ENCODE results near the gene TTC36. TPM values are rescaled to one million over a fixed set of nuclear protein-coding genes. Genes with fewer than 3 reads are reported as not detected.

The TTC36 gene
- total RNA-seq, 1 experiment from 2014 or later, result 1.6 TPM

DNA sequence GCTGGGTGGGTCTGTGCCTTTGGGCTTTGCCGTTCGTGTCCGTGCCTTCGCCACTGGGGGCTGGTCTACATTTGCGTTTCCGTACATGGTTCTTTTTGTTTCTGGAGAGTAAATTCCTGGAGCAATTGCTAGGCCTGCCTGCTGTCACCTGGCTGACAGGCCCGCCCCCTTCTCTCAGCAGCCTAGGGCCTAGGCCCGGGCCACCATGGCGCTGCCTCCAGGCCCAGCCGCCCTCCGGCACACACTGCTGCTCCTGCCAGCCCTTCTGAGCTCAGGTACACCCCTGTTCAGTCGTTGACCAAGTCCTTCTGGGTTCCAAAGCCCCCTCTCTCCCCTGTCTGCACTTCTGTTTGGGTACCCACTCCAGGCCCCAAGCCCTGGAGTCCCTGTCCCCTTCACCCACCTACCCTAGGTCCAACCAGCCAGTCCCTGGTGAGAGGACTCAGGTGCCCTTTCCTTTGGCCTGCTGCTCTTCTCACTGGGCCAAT is 4.4 kb downstream of the TTC36 start:
- Histone ChIP-seq H3K79me2 (ENCODE audit: insufficient read depth, low read length) (no peaks in the 10 kb centered on the region), H4K8ac (replicated peaks; ENCODE audit: insufficient read length, low read depth, low read length) (no peak overlapping the region), H3T11ph (ENCODE audit: low read length) (no peak overlapping the region), H2AK5ac (ENCODE audit: insufficient read length, low read length) (no peak overlapping the region), H3K14ac (ENCODE audit: insufficient read depth, low read length) (no peak overlapping the region), H3K27ac (ENCODE audit: insufficient read length, low read depth, low read length) (no peak overlapping the region), H3K18ac (ENCODE audit: insufficient read length, low read depth, low read length) (no peak overlapping the region), H4K20me1 (ENCODE audit: control insufficient read depth, insufficient read depth, insufficient read length) (no peaks in the 10 kb centered on the region), H3K4me1 (ENCODE audit: insufficient read depth, low read length) (no peaks in the 10 kb centered on the region; the same call in 1 of the 2 replicates), H3K23me2 (ENCODE audit: insufficient read length, low read depth, low read length, poor library complexity, severe bottlenecking) (peaks cover 10% of the 10 kb centered on the region), H2BK20ac (ENCODE audit: low read depth, low read length, poor library complexity, severe bottlenecking) (no peak overlapping the region), H3K9me3 (ENCODE audit: control insufficient read depth, low read depth, low read length) (no peaks in the 10 kb centered on the region), H3K27me3 (ENCODE audit: insufficient read depth, low read length) (no peaks in the 10 kb centered on the region), H3K23ac (ENCODE audit: insufficient read length, low read depth, low read length) (no peak overlapping the region), H3K79me1 (ENCODE audit: insufficient read depth, low read depth, low read length, poor library complexity, severe bottlenecking) (no peaks in the 10 kb centered on the region), H2BK12ac (ENCODE audit: insufficient read length, low read depth, low read length) (no peak overlapping the region), H3K4ac (ENCODE audit: low read depth, low read length) (no peak overlapping the region), H3K4me2 (ENCODE audit: insufficient read depth, insufficient read length, low read length) (peak overlapping the region; percentile 93), H2BK120ac (ENCODE audit: low read depth, low read length, poor library complexity, severe bottlenecking) (no peak overlapping the region), H3K56ac (ENCODE audit: insufficient read length, low read depth, low read length) (no peak overlapping the region), H3K9ac (ENCODE audit: extremely low read depth, insufficient read length, low read length) (peak overlapping the region; percentile 60), H2BK15ac (ENCODE audit: low read depth, low read length) (no peak overlapping the region), H4K5ac (ENCODE audit: insufficient read length, low read depth, low read length) (no peak overlapping the region), H2AFZ (ENCODE audit: low read length) (no peak overlapping the region), H2BK5ac (ENCODE audit: insufficient read length, low read length) (no peak overlapping the region), H4K91ac (ENCODE audit: insufficient read length, low read depth, low read length) (no peak overlapping the region)
- Mint-ChIP-seq H3K27ac (peak overlapping the region in 2 of 3 experiments; percentile 38 to 39; a peak in 3 of 7 replicates), H3K9me3 (no peaks in the 10 kb centered on the region), H3K4me3 (peak overlapping the region; percentile 86 to 97), H3K4me1 (peaks cover 38% of the 10 kb centered on the region in 2 experiments), H3K36me3 (ENCODE audit: insufficient read depth in 1 of 3, low read depth in 3 of 3) (peaks cover 0 to 7% (median 5%) of the 10 kb centered on the region in 3 experiments; a peak in 3 of 7 replicates), H3K27me3 (ENCODE audit: low read depth) (peaks cover 5% of the 10 kb centered on the region; the same call in 1 of the 2 replicates)
- TF ChIP-seq, protein P1, sequence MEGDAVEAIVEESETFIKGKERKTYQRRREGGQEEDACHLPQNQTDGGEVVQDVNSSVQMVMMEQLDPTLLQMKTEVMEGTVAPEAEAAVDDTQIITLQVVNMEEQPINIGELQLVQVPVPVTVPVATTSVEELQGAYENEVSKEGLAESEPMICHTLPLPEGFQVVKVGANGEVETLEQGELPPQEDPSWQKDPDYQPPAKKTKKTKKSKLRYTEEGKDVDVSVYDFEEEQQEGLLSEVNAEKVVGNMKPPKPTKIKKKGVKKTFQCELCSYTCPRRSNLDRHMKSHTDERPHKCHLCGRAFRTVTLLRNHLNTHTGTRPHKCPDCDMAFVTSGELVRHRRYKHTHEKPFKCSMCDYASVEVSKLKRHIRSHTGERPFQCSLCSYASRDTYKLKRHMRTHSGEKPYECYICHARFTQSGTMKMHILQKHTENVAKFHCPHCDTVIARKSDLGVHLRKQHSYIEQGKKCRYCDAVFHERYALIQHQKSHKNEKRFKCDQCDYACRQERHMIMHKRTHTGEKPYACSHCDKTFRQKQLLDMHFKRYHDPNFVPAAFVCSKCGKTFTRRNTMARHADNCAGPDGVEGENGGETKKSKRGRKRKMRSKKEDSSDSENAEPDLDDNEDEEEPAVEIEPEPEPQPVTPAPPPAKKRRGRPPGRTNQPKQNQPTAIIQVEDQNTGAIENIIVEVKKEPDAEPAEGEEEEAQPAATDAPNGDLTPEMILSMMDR (conservative IDR thresholded peaks at IDR 0.05), result no peak
- no CpG with 5 or more reads among the region's 12 CpGs for WGBS (ENCODE audit: extremely low coverage, insufficient read length, low lambda C conversion rate)
- no peak for DNase-seq
